MV-4-11 (cell line): ENCODE measurements around the gene LSM7.
"Not testable (repeated sequence)": the region's sequence is repeated elsewhere in the genome, so short reads cannot be mapped to it uniquely, and the experiment has no call there.

Experiments
- DNase-seq: peaks from one replicate; lab custom pipeline; 2025; lab: John Stamatoyannopoulos, UW

The LSM7 gene

GRCh38 chr19:2302319-2303210 is 25.8 kb downstream of the LSM7 start:
- DNase-seq, result peak; percentile 51

GRCh38 chr19:2300533-2300932 is 27.9 kb downstream of the LSM7 start:
- DNase-seq, result no peak

- no peak for DNase-seq
Observed at GRCh38 chr19:2296141-2296540, 32.2 kb downstream of the LSM7 start.

- no peak for DNase-seq
Observed at GRCh38 chr19:2294687-2295335, 33.6 kb downstream of the LSM7 start.

- no peak for DNase-seq
Observed at GRCh38 chr19:2291185-2291751, 37.1 kb downstream of the LSM7 start.

GRCh38 chr19:2290441-2291184 is 37.8 kb downstream of the LSM7 start:
- no peak for DNase-seq

GRCh38 chr19:2289714-2290435 is 38.5 kb downstream of the LSM7 start:
- peak; percentile 97 for DNase-seq

- DNase-seq, result no peak
Observed at GRCh38 chr19:2288818-2289713, 39.3 kb downstream of the LSM7 start.

GRCh38 chr19:2288338-2288817 is 40.0 kb downstream of the LSM7 start:
- DNase-seq, result no peak

- DNase-seq, result no peak
Observed at GRCh38 chr19:2287585-2288337, 40.6 kb downstream of the LSM7 start.

GRCh38 chr19:2286402-2287140 is 41.8 kb downstream of the LSM7 start:
- no peak for DNase-seq

GRCh38 chr19:2283835-2284507 is 44.4 kb downstream of the LSM7 start:
- no peak for DNase-seq

GRCh38 chr19:2282862-2283237 is 45.5 kb downstream of the LSM7 start:
- DNase-seq, result no peak

- peak; percentile 81 for DNase-seq
Observed at GRCh38 chr19:2282062-2282861, 46.1 kb downstream of the LSM7 start, which contains the start of gene PEAK3. Gene PEAK3 (minus strand): TSS chr19:2282175. CDS start chr19:2280931, 1,244 bp downstream.

GRCh38 chr19:2281265-2282061 is 46.9 kb downstream of the LSM7 start:
- DNase-seq, result not testable (repeated sequence)

- no peak for DNase-seq
Observed at GRCh38 chr19:2280633-2281264, 47.6 kb downstream of the LSM7 start.
